Cardiac muscle cell (in vitro differentiated cells and primary cell): ENCODE results near the gene MYD88. TPM values are rescaled to one million over a fixed set of nuclear protein-coding genes. Genes with fewer than 3 reads are reported as not detected.

Experiments used
- DNase-seq, 2 donors: peaks; one replicate each; pipeline versions ENCODE4 v3.0.0 to v3.0.0-alpha.2; 2010 to 2017; ENCODE audit warnings: low read depth in 1 of 2, low spot score in 1 of 2
- H3K27ac ChIP-seq: fragments of 200-600 bp; sonication (generic); 2 replicates; pipeline ENCODE4 v1.5.1; 2016
- H3K27me3 ChIP-seq: fragments of 200-600 bp; sonication (generic); 2 replicates; pipeline ENCODE4 v1.6.0; 2016; ENCODE audit warnings: control low read depth
- H3K36me3 ChIP-seq: fragments of 200-600 bp; sonication (generic); 2 replicates; pipeline ENCODE4 v1.5.1; 2016; ENCODE audit warnings: control low read depth
- H3K4me1 ChIP-seq: fragments of 200-600 bp; sonication (generic); 2 replicates; pipeline ENCODE4 v1.8.1; 2017; ENCODE audit warnings: low read depth, mild to moderate bottlenecking, mixed run types
- H3K4me3 ChIP-seq: fragments of 200-600 bp; sonication (generic); 2 replicates; pipeline ENCODE4 v1.5.1; 2016; ENCODE audit warnings: mild to moderate bottlenecking
- H3K9me3 ChIP-seq: fragments of 200-600 bp; sonication (generic); 2 replicates; pipeline ENCODE4 v1.5.1; 2017; ENCODE audit warnings: low read depth, mild to moderate bottlenecking, control low read depth
- polyA plus RNA-seq: library from polyadenylated mRNA; unstranded; fragments of >200 nt; fragmentation: Nextera tagmentation; extraction: Ambion mirVana; gene quantifications from 2 replicates; pipeline ENCODE4 v1.2.1, GENCODE V29; 2016
- total RNA-seq: library from RNA; depleted of rRNA; stranded (reverse); fragments of >200 nt; gene quantifications from 2 replicates; pipeline ENCODE4 v1.2.3, GENCODE V29; 2016
- TF ChIP-seq, protein P1 (sequence below): IDR thresholded peaks from 2 replicates; pipeline ENCODE4 v1.5.1; 2012; ENCODE audit warnings: low read depth, mild to moderate bottlenecking, low read length

MYD88 gene
- total RNA-seq (2.1 and 2.5 TPM in 2 replicates), polyA plus RNA-seq (7.2 and 7.7 TPM in 2 replicates)

GRCh38 chr3:38138349-38139190 lies at the start of gene MYD88:
Gene MYD88 (plus strand): TSS chr3:38138661. CDS start chr3:38138701, 40 bp downstream.
- DNase-seq = peak; percentile 45 to 61
- TF ChIP-seq, protein P1, sequence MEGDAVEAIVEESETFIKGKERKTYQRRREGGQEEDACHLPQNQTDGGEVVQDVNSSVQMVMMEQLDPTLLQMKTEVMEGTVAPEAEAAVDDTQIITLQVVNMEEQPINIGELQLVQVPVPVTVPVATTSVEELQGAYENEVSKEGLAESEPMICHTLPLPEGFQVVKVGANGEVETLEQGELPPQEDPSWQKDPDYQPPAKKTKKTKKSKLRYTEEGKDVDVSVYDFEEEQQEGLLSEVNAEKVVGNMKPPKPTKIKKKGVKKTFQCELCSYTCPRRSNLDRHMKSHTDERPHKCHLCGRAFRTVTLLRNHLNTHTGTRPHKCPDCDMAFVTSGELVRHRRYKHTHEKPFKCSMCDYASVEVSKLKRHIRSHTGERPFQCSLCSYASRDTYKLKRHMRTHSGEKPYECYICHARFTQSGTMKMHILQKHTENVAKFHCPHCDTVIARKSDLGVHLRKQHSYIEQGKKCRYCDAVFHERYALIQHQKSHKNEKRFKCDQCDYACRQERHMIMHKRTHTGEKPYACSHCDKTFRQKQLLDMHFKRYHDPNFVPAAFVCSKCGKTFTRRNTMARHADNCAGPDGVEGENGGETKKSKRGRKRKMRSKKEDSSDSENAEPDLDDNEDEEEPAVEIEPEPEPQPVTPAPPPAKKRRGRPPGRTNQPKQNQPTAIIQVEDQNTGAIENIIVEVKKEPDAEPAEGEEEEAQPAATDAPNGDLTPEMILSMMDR = no peak
- H3K9me3 ChIP-seq = no peaks in the 10 kb centered on the region
- peak within 1 kb of the TSS; percentile 26 for H3K27ac ChIP-seq
- H3K4me3 ChIP-seq = peak within 1 kb of the TSS; percentile 34
- peaks cover 9% of the 10 kb centered on the region for H3K27me3 ChIP-seq
- peaks cover 11% of the 10 kb centered on the region for H3K4me1 ChIP-seq
- H3K36me3 ChIP-seq = peaks cover 2% of the 10 kb centered on the region

GRCh38 chr3:38089163-38089562 lies 49.3 kb upstream of the MYD88 start:
- no peaks in the 10 kb centered on the region for H3K4me1 ChIP-seq
- no peak overlapping the region for H3K27ac ChIP-seq
- DNase-seq = peak in 1 of 2 donors; percentile 19
- H3K4me3 ChIP-seq = no peak overlapping the region
- H3K9me3 ChIP-seq = no peaks in the 10 kb centered on the region
- TF ChIP-seq, protein P1 = no peak
- H3K27me3 ChIP-seq = peaks cover 5% of the 10 kb centered on the region
- H3K36me3 ChIP-seq = no peaks in the 10 kb centered on the region

DNA sequence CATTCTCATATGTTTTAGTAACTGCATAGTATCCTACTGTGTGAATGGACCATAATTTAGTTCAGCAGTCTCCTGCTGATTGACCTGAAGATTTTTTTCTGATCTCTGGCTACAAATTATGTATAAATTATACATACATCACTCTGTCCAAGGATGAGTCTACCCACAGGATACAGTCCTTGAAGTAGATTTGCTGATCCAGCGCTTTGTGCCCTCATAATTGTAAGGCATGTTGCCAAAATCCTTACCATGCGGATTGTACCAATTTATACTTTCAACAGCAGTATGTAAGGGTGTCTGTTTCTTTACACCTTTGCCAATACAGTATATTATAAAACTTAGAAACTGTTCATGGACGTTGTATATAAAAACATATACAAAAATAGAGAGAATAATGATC lies 48.0 kb upstream of the MYD88 start:
- no peaks in the 10 kb centered on the region for H3K9me3 ChIP-seq
- no peak overlapping the region for H3K4me3 ChIP-seq
- no peaks in the 10 kb centered on the region for H3K36me3 ChIP-seq
- no peaks in the 10 kb centered on the region for H3K4me1 ChIP-seq
- peaks cover 5% of the 10 kb centered on the region for H3K27me3 ChIP-seq
- H3K27ac ChIP-seq = no peak overlapping the region
- DNase-seq = no peak
- TF ChIP-seq, protein P1 = no peak

GRCh38 chr3:38094999-38095398 lies 43.5 kb upstream of the MYD88 start:
- no peak for DNase-seq
- peaks cover 8% of the 10 kb centered on the region for H3K4me1 ChIP-seq
- peaks cover 5% of the 10 kb centered on the region for H3K27me3 ChIP-seq
- TF ChIP-seq, protein P1 = no peak
- H3K36me3 ChIP-seq = no peaks in the 10 kb centered on the region
- H3K9me3 ChIP-seq = no peaks in the 10 kb centered on the region
- no peak overlapping the region for H3K27ac ChIP-seq
- H3K4me3 ChIP-seq = no peak overlapping the region

- peaks cover 5% of the 10 kb centered on the region for H3K27me3 ChIP-seq
- no peak overlapping the region for H3K27ac ChIP-seq
- H3K4me1 ChIP-seq = peaks cover 8% of the 10 kb centered on the region
- no peak for DNase-seq
- no peaks in the 10 kb centered on the region for H3K36me3 ChIP-seq
- TF ChIP-seq, protein P1 = no peak
- no peak overlapping the region for H3K4me3 ChIP-seq
- H3K9me3 ChIP-seq = no peaks in the 10 kb centered on the region
These were observed 42.6 kb upstream of the MYD88 start for GRCh38 chr3:38095669-38096483.
